PFSK-1 (cell line): ENCODE results near the gene CACNG6.

Source experiments
- FOXP2 ChIP-seq: optimal IDR thresholded peaks from 2 replicates; pipeline ENCODE3; 2011; ENCODE audit warnings: borderline replicate concordance, control low read depth, inconsistent platforms; ENCODE audit not compliant: insufficient read depth; ENCODE audit errors: extremely low read length, extremely low read depth
- POLR2AphosphoS5 ChIP-seq: IDR thresholded peaks from 2 replicates; pipeline ENCODE4 v1.6.1; 2012; ENCODE audit warnings: low read depth, mild to moderate bottlenecking, control low read depth, low read length, moderate library complexity
- SIN3A ChIP-seq: IDR thresholded peaks from 2 replicates; pipeline ENCODE4 v1.6.1; 2012; ENCODE audit warnings: mild to moderate bottlenecking, low read length, moderate library complexity, borderline replicate concordance; ENCODE audit not compliant: insufficient read depth
- TAF1 ChIP-seq: IDR thresholded peaks from 2 replicates; pipeline ENCODE4 v1.6.1; 2012; ENCODE audit warnings: low read length, control low read depth, borderline replicate concordance; ENCODE audit not compliant: insufficient read depth

DNA sequence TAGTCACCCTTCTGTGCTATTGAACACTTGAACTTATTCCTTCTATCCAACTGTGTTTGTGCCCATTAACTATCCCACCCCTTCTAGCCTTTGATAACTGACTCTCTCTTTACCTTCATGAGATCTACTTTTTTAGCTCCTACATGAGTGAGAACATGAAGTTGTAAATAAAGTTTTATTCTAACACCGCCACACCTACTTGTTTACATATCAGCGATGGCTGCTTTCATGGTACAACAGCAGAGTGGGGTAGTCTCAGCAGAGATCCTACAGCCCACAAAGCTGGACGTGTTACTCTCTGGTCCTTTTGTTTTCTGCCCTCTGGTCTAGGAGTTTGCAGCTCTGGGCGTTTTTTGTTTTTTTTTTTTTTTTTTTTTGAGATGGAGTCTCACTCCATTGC, 48.6 kb downstream of the CACNG6 start:
- TF ChIP-seq POLR2AphosphoS5 (no peak), SIN3A (no peak), FOXP2 (no peak), TAF1 (no peak)
